ENCODE results near the gene HTRA1. TPM values are rescaled to one million over a fixed set of nuclear protein-coding genes. Genes with fewer than 3 reads are reported as not detected.

HTRA1 gene
- polyA plus RNA-seq, 1 donor from 2014 or later = not detected

DNA sequence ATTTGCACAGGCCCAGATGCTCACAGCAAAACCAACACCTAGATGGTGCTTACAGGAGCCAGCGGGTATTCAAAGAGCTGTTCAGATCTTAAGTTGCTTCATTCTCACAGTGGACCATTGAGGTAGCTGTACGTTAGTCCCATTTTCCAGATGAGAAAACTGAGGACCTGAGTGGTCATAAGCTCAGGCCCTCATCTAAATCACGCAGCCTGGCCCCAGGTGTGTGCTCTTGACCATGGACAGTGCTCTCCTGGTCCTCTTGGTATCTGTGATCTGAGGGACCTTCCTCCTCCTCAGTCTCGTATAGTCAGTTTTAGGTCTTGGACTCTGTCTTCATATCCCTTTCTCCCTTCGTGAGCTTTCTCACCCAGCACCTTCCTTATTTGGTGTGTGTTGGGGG, 43.7 kb downstream of the HTRA1 start:
- H3K27me3 Mint-ChIP-seq = peaks cover 8% of the 10 kb centered on the region
- H3K4me1 Mint-ChIP-seq = no peaks in the 10 kb centered on the region
- H3K9me3 Mint-ChIP-seq = no peaks in the 10 kb centered on the region
- no peak overlapping the region for H3K4me3 Mint-ChIP-seq
- H3K36me3 Mint-ChIP-seq = no peaks in the 10 kb centered on the region
- H3K27ac Mint-ChIP-seq = no peak overlapping the region

- no peaks in the 10 kb centered on the region for H3K36me3 Mint-ChIP-seq
- H3K9me3 Mint-ChIP-seq = no peaks in the 10 kb centered on the region
Observed at GRCh38 chr10:122505885-122506645, 44.7 kb downstream of the HTRA1 start.

GRCh38 chr10:122507616-122508015, 46.3 kb downstream of the HTRA1 start:
- Mint-ChIP-seq H3K27ac (no peak overlapping the region), H3K27me3 (peaks cover 11% of the 10 kb centered on the region), H3K4me3 (no peak overlapping the region), H3K4me1 (no peaks in the 10 kb centered on the region), H3K9me3 (peaks cover 0 to 4% (median 0%) of the 10 kb centered on the region in 3 donors), H3K36me3 (no peaks in the 10 kb centered on the region)

More at GRCh38 chr10:122505885-122506645, 44.7 kb downstream of the HTRA1 start:
- H3K4me3 Mint-ChIP-seq = no peak overlapping the region
- H3K4me1 Mint-ChIP-seq = no peaks in the 10 kb centered on the region
- H3K27me3 Mint-ChIP-seq = peaks cover 8% of the 10 kb centered on the region
- no peak overlapping the region for H3K27ac Mint-ChIP-seq

DNA sequence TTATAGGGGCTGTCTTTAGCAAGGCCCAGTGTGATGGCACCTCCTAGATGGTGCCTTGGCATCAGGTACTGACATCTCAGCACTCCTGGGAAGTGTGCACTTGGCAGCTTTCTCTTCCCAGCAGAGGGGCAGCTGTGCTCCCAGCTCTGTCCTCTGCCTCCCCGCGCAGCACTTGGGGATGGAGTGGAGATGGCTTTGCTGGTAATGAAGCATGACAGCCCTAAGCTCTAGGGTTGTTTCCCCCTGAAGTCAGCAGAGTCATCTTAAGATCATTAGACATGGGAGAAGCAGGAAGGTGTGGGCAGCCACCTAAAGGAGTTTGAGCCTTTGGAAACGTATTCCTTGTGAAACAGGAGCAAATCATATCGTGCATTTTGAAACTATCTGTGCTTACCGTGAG, 46.7 kb downstream of the HTRA1 start:
- Mint-ChIP-seq H3K27me3 (peaks cover 11% of the 10 kb centered on the region), H3K36me3 (no peaks in the 10 kb centered on the region)

DNA sequence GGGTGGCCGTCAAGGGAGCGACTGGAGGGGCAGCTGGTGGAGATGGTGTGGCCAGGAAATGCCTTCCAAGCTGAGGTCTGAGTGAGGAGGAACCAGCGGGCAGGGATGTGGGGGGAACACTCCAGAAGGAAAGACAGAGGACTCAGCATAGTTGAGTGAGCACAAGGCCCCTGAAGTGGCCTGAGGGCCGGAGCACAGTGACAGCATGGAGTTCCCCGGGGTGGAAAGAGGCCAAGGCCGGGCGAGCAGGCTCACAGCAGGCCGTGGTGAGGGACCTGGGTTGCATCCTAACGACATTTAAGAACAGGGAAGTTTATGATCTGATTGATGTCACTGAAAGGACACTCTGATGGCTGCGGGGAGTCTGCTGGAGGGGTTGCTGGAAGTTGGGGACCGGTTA, 48.0 kb downstream of the HTRA1 start:
- no peaks in the 10 kb centered on the region for H3K36me3 Mint-ChIP-seq
- peaks cover 0 to 4% (median 0%) of the 10 kb centered on the region in 3 donors for H3K9me3 Mint-ChIP-seq
- H3K4me1 Mint-ChIP-seq = no peaks in the 10 kb centered on the region
- H3K4me3 Mint-ChIP-seq = no peak overlapping the region
- H3K27ac Mint-ChIP-seq = no peak overlapping the region
- peaks cover 13% of the 10 kb centered on the region for H3K27me3 Mint-ChIP-seq

More for the DNA sequence above, 46.7 kb downstream of the HTRA1 start:
- Mint-ChIP-seq H3K9me3 (peaks cover 0 to 4% (median 0%) of the 10 kb centered on the region in 3 donors), H3K4me3 (peak overlapping the region in 1 of 4 donors; percentile 39), H3K4me1 (no peaks in the 10 kb centered on the region), H3K27ac (no peak overlapping the region)

- H3K4me1 Mint-ChIP-seq = peaks cover 0 to 1% (median 0%) of the 10 kb centered on the region in 3 donors
- peaks cover 13% of the 10 kb centered on the region for H3K27me3 Mint-ChIP-seq
- peaks cover 0 to 4% (median 0%) of the 10 kb centered on the region in 3 donors for H3K9me3 Mint-ChIP-seq
- no peaks in the 10 kb centered on the region for H3K36me3 Mint-ChIP-seq
- no peak overlapping the region for H3K27ac Mint-ChIP-seq
- no peak overlapping the region for H3K4me3 Mint-ChIP-seq
Observed at GRCh38 chr10:122510326-122510725, 49.0 kb downstream of the HTRA1 start.

GRCh38 chr10:122510736-122511135, 49.4 kb downstream of the HTRA1 start:
- peaks cover 0 to 4% (median 0%) of the 10 kb centered on the region in 3 donors for H3K9me3 Mint-ChIP-seq
- H3K36me3 Mint-ChIP-seq = no peaks in the 10 kb centered on the region
- peaks cover 13% of the 10 kb centered on the region for H3K27me3 Mint-ChIP-seq
- H3K27ac Mint-ChIP-seq = no peak overlapping the region
- no peak overlapping the region for H3K4me3 Mint-ChIP-seq
- H3K4me1 Mint-ChIP-seq = peaks cover 0 to 1% (median 0%) of the 10 kb centered on the region in 3 donors

DNA sequence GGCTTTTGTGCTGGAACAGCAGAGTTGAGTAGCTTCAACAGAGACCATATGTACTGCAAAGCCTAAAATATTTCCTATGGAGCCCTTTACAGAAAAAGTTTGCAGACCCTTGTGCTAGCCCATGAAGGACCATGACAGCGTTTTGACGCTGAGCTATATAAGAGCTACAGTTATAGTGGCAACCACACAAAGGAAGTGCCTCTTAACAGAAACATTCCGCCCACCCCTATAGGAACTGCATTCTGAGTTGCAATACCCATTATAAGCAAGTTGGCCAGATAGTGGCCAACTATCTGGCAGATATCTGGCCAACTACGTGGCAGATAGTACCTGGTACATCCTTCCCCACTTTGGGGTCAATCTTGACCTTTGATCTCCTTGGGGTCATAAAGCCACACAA, 51.7 kb downstream of the HTRA1 start:
- Mint-ChIP-seq H3K27me3 (peaks cover 12% of the 10 kb centered on the region), H3K4me1 (peaks cover 0 to 5% (median 0%) of the 10 kb centered on the region in 3 donors), H3K36me3 (no peaks in the 10 kb centered on the region), H3K9me3 (peaks cover 0 to 4% (median 0%) of the 10 kb centered on the region in 3 donors), H3K27ac (no peak overlapping the region), H3K4me3 (no peak overlapping the region)

GRCh38 chr10:122514045-122514840, 52.9 kb downstream of the HTRA1 start:
- Mint-ChIP-seq H3K27me3 (peaks cover 7% of the 10 kb centered on the region), H3K4me1 (peaks cover 0 to 5% (median 0%) of the 10 kb centered on the region in 3 donors), H3K9me3 (peaks cover 0 to 4% (median 0%) of the 10 kb centered on the region in 3 donors), H3K4me3 (no peak overlapping the region), H3K27ac (peak overlapping the region in 1 of 3 donors; percentile 4), H3K36me3 (no peaks in the 10 kb centered on the region)

- Mint-ChIP-seq H3K4me3 (no peak overlapping the region), H3K27ac (no peak overlapping the region), H3K4me1 (peaks cover 0 to 5% (median 0%) of the 10 kb centered on the region in 3 donors), H3K9me3 (peaks cover 0 to 4% (median 0%) of the 10 kb centered on the region in 3 donors), H3K36me3 (no peaks in the 10 kb centered on the region), H3K27me3 (peaks cover 7% of the 10 kb centered on the region)
Observed at GRCh38 chr10:122515022-122515424, 53.7 kb downstream of the HTRA1 start.

DNA sequence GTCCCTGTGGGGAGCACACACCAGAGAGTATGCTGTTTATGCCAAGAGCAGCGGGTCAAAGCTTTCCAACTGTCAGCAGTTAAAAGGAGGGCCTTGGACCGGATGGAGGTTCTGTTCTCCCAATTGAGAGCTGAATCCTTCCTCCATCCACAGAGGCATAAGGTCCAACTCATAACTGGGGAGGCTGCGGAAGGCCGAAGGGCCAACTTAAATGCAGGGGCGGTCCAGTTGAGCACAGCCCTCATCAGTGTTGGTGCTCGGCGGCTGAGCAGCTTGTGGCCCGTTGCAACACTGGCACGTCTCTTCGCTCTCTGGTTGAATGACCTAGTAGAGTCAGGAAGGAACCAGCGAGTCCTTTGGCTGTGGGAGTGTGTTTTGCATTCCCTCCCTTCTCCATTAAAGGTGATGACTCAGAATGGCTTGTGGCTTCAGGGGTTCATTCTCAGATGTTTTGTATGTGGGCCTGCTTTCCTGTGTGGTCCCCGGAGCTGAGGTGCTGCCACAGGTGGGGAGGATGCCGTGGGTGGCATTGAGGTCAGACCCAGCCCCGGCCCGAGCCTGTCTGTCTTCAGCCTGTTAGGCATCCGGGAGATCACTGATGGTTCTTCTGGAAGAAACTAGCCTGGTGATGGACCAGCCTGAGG, 54.4 kb downstream of the HTRA1 start:
- Mint-ChIP-seq H3K9me3 (peaks cover 0 to 4% (median 0%) of the 10 kb centered on the region in 3 donors), H3K4me1 (peaks cover 0 to 5% (median 0%) of the 10 kb centered on the region in 3 donors), H3K27me3 (peaks cover 7% of the 10 kb centered on the region), H3K27ac (no peak overlapping the region), H3K36me3 (no peaks in the 10 kb centered on the region), H3K4me3 (no peak overlapping the region)

- H3K36me3 Mint-ChIP-seq = no peaks in the 10 kb centered on the region
- peaks cover 0 to 5% (median 0%) of the 10 kb centered on the region in 3 donors for H3K4me1 Mint-ChIP-seq
Observed at GRCh38 chr10:122516734-122517133, 55.4 kb downstream of the HTRA1 start.

GRCh38 chr10:122519144-122519543, 57.8 kb downstream of the HTRA1 start:
- Mint-ChIP-seq H3K9me3 (peaks cover 0 to 4% (median 0%) of the 10 kb centered on the region in 3 donors), H3K27me3 (peaks cover 4% of the 10 kb centered on the region), H3K36me3 (no peaks in the 10 kb centered on the region), H3K4me3 (no peak overlapping the region), H3K4me1 (peaks cover 0 to 5% (median 0%) of the 10 kb centered on the region in 3 donors), H3K27ac (peak overlapping the region in 1 of 3 donors; percentile 2)

More at GRCh38 chr10:122516734-122517133, 55.4 kb downstream of the HTRA1 start:
- peak overlapping the region in 1 of 4 donors; percentile 69 for H3K4me3 Mint-ChIP-seq
- H3K27me3 Mint-ChIP-seq = peaks cover 7% of the 10 kb centered on the region
- no peak overlapping the region for H3K27ac Mint-ChIP-seq
- H3K9me3 Mint-ChIP-seq = peaks cover 0 to 4% (median 0%) of the 10 kb centered on the region in 3 donors

DNA sequence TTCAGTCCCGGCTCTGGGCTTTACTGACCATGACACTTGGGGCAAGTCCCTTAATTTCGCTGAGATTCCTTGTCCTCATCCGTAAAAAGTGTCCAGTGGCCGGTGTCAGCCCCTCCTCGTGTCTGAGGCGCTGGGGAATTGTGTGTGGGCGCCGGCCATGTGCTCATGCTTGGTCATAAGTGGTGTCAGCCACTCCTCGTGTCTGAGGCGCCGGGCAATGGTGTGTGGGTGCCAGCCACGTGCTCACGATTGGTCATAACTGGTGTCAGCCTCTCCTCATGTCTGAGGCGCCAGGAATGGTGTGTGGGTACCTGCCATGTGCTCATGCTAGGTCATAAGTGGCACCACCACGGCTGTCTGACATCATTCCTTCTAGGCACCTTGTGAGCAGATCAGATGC, 58.5 kb downstream of the HTRA1 start:
- H3K4me1 Mint-ChIP-seq = peaks cover 0 to 4% (median 0%) of the 10 kb centered on the region in 3 donors
- H3K27ac Mint-ChIP-seq = no peak overlapping the region
- no peaks in the 10 kb centered on the region for H3K36me3 Mint-ChIP-seq
- H3K4me3 Mint-ChIP-seq = no peak overlapping the region
- peaks cover 4% of the 10 kb centered on the region for H3K27me3 Mint-ChIP-seq
- peaks cover 0 to 4% (median 0%) of the 10 kb centered on the region in 3 donors for H3K9me3 Mint-ChIP-seq

DNA sequence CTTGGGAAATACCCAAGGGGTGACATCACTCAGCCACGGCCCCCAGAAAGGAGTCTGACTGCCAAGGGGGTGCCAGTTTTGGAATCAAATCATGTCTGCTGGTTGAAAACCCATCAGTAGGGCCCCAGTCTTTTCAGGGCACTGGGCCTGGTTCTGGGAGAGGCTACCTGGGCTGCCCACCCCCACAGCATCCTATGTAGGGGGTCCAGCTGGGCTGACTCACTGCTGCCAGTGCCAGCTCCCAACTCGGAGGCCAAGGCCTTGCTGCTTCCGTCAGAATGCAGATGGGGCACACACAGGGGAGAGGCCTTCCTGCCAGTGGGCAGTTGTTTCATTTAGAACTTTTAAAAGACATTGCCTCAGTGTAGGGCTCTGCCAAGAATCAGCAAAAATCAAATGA, 59.7 kb downstream of the HTRA1 start:
- H3K4me1 Mint-ChIP-seq = peaks cover 0 to 4% (median 0%) of the 10 kb centered on the region in 3 donors
- no peak overlapping the region for H3K4me3 Mint-ChIP-seq
- H3K27ac Mint-ChIP-seq = no peak overlapping the region
- H3K9me3 Mint-ChIP-seq = peaks cover 0 to 4% (median 0%) of the 10 kb centered on the region in 3 donors
- peaks cover 4% of the 10 kb centered on the region for H3K27me3 Mint-ChIP-seq
- H3K36me3 Mint-ChIP-seq = no peaks in the 10 kb centered on the region

Measured in IgD-negative memory B cell (primary cell).